SK-N-MC (cell line): ENCODE results near the gene CYP2B6.

Experiments
- EZH2 ChIP-seq: fragments of 200-600 bp; sonication (generic); IDR thresholded peaks from one replicate; pipeline ENCODE4 v1.6.1; 2017; ENCODE audit warnings: antibody characterized with exemption
- FOXP2 ChIP-seq: optimal IDR thresholded peaks from 2 replicates; pipeline ENCODE3; 2011; ENCODE audit warnings: mild to moderate bottlenecking, moderate library complexity; ENCODE audit not compliant: insufficient read depth; ENCODE audit errors: extremely low read length, control extremely low read depth
- POLR2AphosphoS5 ChIP-seq: IDR thresholded peaks from 2 replicates; pipeline ENCODE4 v1.6.1; 2012; ENCODE audit warnings: mild to moderate bottlenecking, low read depth, low read length, borderline replicate concordance

- TF ChIP-seq EZH2 (no peak), POLR2AphosphoS5 (no peak), FOXP2 (no peak)
Measured at GRCh38 chr19:40941481-40942219, 49.4 kb upstream of the CYP2B6 start.
